ENCODE data around the gene CA6.

CA6 gene

DNA sequence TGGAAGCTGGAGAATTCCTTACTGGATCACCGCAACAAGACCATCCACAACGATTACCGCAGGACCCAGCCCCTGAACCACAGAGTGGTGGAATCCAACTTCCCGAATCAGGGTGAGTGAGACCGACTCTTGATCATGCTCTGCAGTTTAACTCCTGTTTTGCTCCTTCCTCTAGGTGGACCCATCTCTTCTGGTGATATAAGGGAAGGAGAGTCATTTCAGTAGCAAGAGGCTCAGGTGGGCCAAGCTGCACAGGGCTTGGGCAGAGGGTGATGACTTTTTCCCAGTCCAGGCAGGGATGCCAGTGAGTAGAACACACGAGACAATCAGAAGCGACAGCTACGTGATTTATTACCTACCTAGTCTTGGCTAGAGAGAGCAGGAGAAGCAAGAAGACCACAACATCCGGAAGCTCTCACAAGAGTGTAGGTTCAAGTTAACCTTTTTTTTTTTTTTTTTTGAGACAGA lies 25.2 kb downstream of the CA6 start:
- Histone ChIP-seq H3K27me3 (no peaks in the 10 kb centered on the region), H3K9me3 (no peaks in the 10 kb centered on the region), H3K36me3 (no peaks in the 10 kb centered on the region), H3K4me1 (no peaks in the 10 kb centered on the region), H3K4me3 (ENCODE audit: low read depth, low read length) (no peak overlapping the region)
- TF ChIP-seq CTCF (IDR thresholded peaks at IDR 0.05; ENCODE audit: low read depth, low read length) = no peak
- DNase-seq = no peak

DNA sequence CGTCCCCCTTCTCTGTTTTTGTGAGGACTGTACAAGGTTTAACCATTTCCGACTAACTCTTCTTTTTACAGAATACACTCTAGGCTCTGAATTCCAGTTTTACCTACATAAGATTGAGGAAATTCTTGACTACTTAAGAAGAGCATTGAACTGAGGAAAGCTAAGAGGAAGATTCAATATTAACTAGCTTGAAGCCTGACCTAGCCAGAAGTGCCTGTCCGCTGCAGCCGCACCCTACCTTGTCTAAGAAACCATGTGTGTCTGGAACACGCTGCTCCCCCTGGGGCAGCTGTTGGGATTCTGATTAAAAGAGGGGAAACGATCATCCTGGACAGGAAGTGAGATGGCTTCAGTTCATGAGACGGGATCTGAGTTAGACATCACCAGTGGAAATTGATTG lies 28.9 kb downstream of the CA6 start:
- H3K4me3 ChIP-seq (ENCODE audit: low read depth, low read length) = no peak overlapping the region
- H3K27me3 ChIP-seq = no peaks in the 10 kb centered on the region
- TF ChIP-seq CTCF (IDR thresholded peaks at IDR 0.05; ENCODE audit: low read depth, low read length) = no peak
- H3K9me3 ChIP-seq = no peaks in the 10 kb centered on the region
- H3K36me3 ChIP-seq = no peaks in the 10 kb centered on the region
- no peaks in the 10 kb centered on the region for H3K4me1 ChIP-seq
- DNase-seq = no peak

DNA sequence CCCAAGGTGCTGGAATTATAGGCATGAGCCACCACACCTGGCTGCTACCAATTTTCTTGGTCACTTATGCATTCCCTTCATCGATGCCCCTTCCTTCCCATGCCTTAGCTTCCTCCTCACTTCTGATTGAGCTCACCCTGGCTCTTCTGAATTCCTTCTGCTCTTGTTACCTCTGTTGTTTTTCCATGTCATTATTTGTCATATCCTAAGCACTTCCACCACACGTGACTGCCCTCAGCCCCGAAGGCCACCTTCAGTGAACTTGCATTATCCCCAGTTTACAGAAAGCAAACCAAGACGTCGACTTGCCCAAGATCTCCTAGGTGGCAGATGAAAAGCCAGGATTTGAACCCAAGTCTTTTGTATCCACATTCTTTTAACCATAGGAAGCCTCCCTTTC lies 30.7 kb downstream of the CA6 start:
- Histone ChIP-seq H3K27me3 (no peaks in the 10 kb centered on the region), H3K36me3 (no peaks in the 10 kb centered on the region)

GRCh38 chr1:8976896-8977450 lies 31.3 kb downstream of the CA6 start:
- DNase-seq = no peak
- H3K9me3 ChIP-seq = no peaks in the 10 kb centered on the region
- no peak for TF ChIP-seq CTCF (IDR thresholded peaks at IDR 0.05; ENCODE audit: low read depth, low read length)
- H3K4me3 ChIP-seq (ENCODE audit: low read depth, low read length) = no peak overlapping the region
- no peaks in the 10 kb centered on the region for H3K36me3 ChIP-seq
- H3K4me1 ChIP-seq = no peaks in the 10 kb centered on the region
- no peaks in the 10 kb centered on the region for H3K27me3 ChIP-seq

More for the DNA sequence above, 30.7 kb downstream of the CA6 start:
- no peaks in the 10 kb centered on the region for H3K9me3 ChIP-seq
- H3K4me3 ChIP-seq (ENCODE audit: low read depth, low read length) = no peak overlapping the region
- no peak for TF ChIP-seq CTCF (IDR thresholded peaks at IDR 0.05; ENCODE audit: low read depth, low read length)
- no peak for DNase-seq
- H3K4me1 ChIP-seq = no peaks in the 10 kb centered on the region

DNA sequence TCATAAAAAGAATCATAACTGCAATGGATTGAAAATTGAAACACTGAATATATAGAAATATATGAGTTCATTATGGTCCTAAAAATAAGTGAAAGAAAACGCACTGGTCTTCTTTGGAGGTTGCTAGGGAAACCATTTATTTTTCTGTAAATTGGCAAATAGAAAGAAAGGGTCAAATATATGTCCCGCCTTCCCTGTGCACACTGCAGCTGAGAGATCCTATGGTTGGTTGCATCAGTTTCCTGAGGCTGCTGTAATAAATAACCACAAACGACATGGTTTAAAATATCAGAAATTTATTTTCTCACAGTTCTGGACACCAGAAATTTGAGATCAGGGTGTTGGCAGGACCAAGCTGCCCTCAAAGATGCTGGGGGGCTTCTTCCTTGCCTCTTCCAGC lies 35.0 kb downstream of the CA6 start:
- H3K4me3 ChIP-seq (ENCODE audit: low read depth, low read length) = no peak overlapping the region
- H3K36me3 ChIP-seq = no peaks in the 10 kb centered on the region
- no peaks in the 10 kb centered on the region for H3K4me1 ChIP-seq
- no peaks in the 10 kb centered on the region for H3K27me3 ChIP-seq
- DNase-seq = no peak
- no peak for TF ChIP-seq CTCF (IDR thresholded peaks at IDR 0.05; ENCODE audit: low read depth, low read length)
- no peaks in the 10 kb centered on the region for H3K9me3 ChIP-seq

GRCh38 chr1:8981169-8981568 lies 35.5 kb downstream of the CA6 start:
- no peak for DNase-seq
- H3K9me3 ChIP-seq = no peaks in the 10 kb centered on the region
- H3K4me3 ChIP-seq (ENCODE audit: low read depth, low read length) = no peak overlapping the region
- no peaks in the 10 kb centered on the region for H3K4me1 ChIP-seq
- H3K36me3 ChIP-seq = no peaks in the 10 kb centered on the region
- H3K27me3 ChIP-seq = no peaks in the 10 kb centered on the region
- TF ChIP-seq CTCF (IDR thresholded peaks at IDR 0.05; ENCODE audit: low read depth, low read length) = no peak
